ENCODE measurements around the gene POLD1.
"Not testable (repeated sequence)": the region's sequence is repeated elsewhere in the genome, so short reads cannot be mapped to it uniquely, and the experiment has no call there.

The POLD1 gene

GRCh38 chr19:50383852-50384684, at the start of gene POLD1:
Gene POLD1 (plus strand): TSS chr19:50384347. CDS start chr19:50398852, 14,505 bp downstream.
- FAIRE-seq: peak; percentile 62

- FAIRE-seq: no peak
Measured at GRCh38 chr19:50334741-50335421, 49.3 kb upstream of the POLD1 start.

- FAIRE-seq: not testable (repeated sequence)
Measured at GRCh38 chr19:50337031-50337430, 47.1 kb upstream of the POLD1 start.

GRCh38 chr19:50340331-50340730, 43.8 kb upstream of the POLD1 start:
- FAIRE-seq: no peak

- no peak for FAIRE-seq
Measured at GRCh38 chr19:50341091-50341564, 43.0 kb upstream of the POLD1 start.

- no peak for FAIRE-seq
Measured at GRCh38 chr19:50344661-50345318, 39.4 kb upstream of the POLD1 start.

- FAIRE-seq: not testable (repeated sequence)
Measured at GRCh38 chr19:50347089-50347581, 37.0 kb upstream of the POLD1 start.

- no peak for FAIRE-seq
Measured at GRCh38 chr19:50349277-50350057, 34.7 kb upstream of the POLD1 start.

GRCh38 chr19:50352242-50352641, 31.9 kb upstream of the POLD1 start:
- no peak for FAIRE-seq

- not testable (repeated sequence) for FAIRE-seq
Measured at GRCh38 chr19:50353487-50353880, 30.7 kb upstream of the POLD1 start.

GRCh38 chr19:50356691-50357177, 27.4 kb upstream of the POLD1 start:
- FAIRE-seq: no peak

- no peak for FAIRE-seq
Measured at GRCh38 chr19:50357178-50358100, 26.7 kb upstream of the POLD1 start.

- FAIRE-seq: no peak
Measured at GRCh38 chr19:50358483-50359327, 25.4 kb upstream of the POLD1 start.

GRCh38 chr19:50359328-50359818, 24.8 kb upstream of the POLD1 start:
- FAIRE-seq: no peak

GRCh38 chr19:50361290-50362029, 22.7 kb upstream of the POLD1 start:
- FAIRE-seq: no peak

- FAIRE-seq: no peak
Measured at GRCh38 chr19:50362030-50362412, 22.1 kb upstream of the POLD1 start.

- FAIRE-seq: no peak
Measured at GRCh38 chr19:50362656-50363424, 21.3 kb upstream of the POLD1 start.

Data from endometrium (tissue), 2 donors.